Measurements from ENCODE around the gene ZNF688.
A peak's percentile ranks its signal among the peaks of the same experiment; 100 is the strongest.
"Not testable (repeated sequence)": the region's sequence is repeated elsewhere in the genome, so short reads cannot be mapped to it uniquely, and the experiment has no call there.

ZNF688 gene

GRCh38 chr16:30527635-30528178, 43.8 kb downstream of the ZNF688 start:
- H3K4me3 ChIP-seq (ENCODE audit: low read depth in 1 of 2, low read length in 2 of 2), result peak overlapping the region; percentile 65 to 82
- peaks cover 4 to 31% of the 10 kb centered on the region in 2 donors for H3K36me3 ChIP-seq (ENCODE audit: control insufficient read depth in 1 of 2, insufficient read depth in 2 of 2, low read length in 2 of 2)

DNA sequence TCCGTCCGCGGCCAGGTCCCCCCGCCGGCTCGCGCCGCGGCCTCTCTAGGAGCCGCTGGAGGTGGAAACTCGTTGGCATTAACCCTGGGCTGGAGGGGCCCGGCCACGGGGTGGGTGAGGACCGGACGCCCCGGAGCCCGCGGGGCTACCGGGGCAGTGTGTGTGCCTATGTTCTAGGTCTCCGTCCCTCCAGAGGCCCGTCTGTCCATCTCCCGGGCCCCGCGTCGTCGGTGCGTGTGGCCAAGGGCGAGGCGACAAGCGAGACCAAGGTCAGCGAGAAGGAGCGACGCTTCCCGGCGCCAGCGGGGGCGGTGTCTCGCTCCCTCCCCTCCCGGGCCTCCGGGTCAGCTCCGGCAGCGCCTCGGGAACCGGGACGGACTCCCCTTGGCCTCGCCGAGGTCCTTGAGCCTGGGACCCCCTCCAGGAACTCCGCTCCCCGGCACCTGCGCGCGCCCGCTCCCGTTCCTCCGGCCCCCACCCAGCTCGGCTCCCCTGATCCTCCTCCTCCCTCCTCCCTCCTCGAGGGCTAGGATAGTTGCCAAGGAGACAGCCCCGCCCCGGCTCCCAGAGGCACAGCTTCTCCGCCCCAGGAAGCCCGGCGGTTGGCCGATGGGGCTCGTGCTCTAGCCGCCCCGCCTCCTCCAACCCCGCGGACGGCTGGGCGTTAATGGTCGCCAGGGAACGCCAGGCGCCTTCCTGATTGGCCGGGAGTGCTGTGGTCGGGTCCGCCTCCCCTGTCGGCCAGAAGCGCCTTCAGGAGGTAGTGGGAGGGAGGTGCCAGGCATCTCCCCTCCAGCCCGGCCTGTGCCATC, 44.5 kb downstream of the ZNF688 start:
- Histone ChIP-seq H3K27me3 (ENCODE audit: low read depth, low read length) (no peaks in the 10 kb centered on the region), H3K4me3 (ENCODE audit: low read depth in 1 of 2, low read length in 2 of 2) (peak overlapping the region; percentile 65 to 82), H3K9me3 (ENCODE audit: control insufficient read depth in 1 of 2, low read length in 2 of 2) (no peaks in the 10 kb centered on the region), H3K27ac (ENCODE audit: low read length) (peak overlapping the region; percentile 94), H3K36me3 (ENCODE audit: control insufficient read depth in 1 of 2, insufficient read depth in 2 of 2, low read length in 2 of 2) (peaks cover 4 to 25% of the 10 kb centered on the region in 2 donors), H3K4me1 (ENCODE audit: control insufficient read depth in 1 of 2, insufficient read depth in 2 of 2, low read length in 2 of 2) (peaks cover 6 to 25% of the 10 kb centered on the region in 2 donors)

More at GRCh38 chr16:30527635-30528178, 43.8 kb downstream of the ZNF688 start:
- Histone ChIP-seq H3K9me3 (ENCODE audit: control insufficient read depth in 1 of 2, low read length in 2 of 2) (no peaks in the 10 kb centered on the region), H3K27me3 (ENCODE audit: low read depth, low read length) (no peaks in the 10 kb centered on the region), H3K4me1 (ENCODE audit: control insufficient read depth in 1 of 2, insufficient read depth in 2 of 2, low read length in 2 of 2) (peaks cover 6 to 25% of the 10 kb centered on the region in 2 donors), H3K27ac (ENCODE audit: low read length) (peak overlapping the region; percentile 94)

DNA sequence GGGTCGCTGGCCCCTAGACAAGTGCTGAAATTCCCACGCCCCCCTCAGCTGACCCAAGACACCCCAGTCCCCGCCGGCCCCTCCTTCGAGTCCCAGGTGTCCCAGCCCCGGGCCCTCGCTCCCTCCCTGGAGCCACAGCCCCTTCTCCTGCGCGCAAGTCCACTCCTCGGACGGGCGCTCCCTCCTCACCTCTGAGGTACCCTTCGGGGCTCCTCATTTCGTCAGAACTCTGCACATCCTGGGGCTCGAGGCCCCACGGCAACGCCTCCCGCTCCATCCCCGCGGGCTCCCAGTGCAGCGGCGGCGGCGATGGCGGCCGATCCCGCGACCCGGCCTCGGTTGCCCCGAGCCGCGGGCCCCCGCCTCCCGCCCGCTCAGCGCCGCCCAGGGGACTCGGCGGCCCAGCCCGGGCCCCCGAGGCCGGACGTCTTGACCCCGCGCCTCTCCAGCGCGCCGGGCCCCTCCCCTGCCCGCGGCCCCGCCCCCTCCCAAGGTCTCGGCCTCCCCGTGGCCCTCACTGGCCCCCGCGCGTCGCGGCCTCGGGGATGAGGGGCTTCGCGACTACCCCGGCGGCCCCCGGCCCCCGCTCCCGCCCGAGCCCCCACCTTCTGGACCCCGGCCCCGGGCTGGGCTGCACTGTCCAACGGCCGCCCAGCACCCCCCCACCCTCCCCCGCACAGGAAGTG, 45.2 kb downstream of the ZNF688 start, which contains the start of gene ZNF768:
Gene ZNF768, minus strand, starts transcription at position 430 of the 686 bp plus-strand sequence. Its CDS starts 153 bp downstream, at position 277.
- peak within 1 kb of the TSS; percentile 94 for H3K27ac ChIP-seq (ENCODE audit: low read length)
- peaks cover 3 to 18% of the 10 kb centered on the region in 2 donors for H3K36me3 ChIP-seq (ENCODE audit: control insufficient read depth in 1 of 2, insufficient read depth in 2 of 2, low read length in 2 of 2)
- no peaks in the 10 kb centered on the region for H3K9me3 ChIP-seq (ENCODE audit: control insufficient read depth in 1 of 2, low read length in 2 of 2)
- no peaks in the 10 kb centered on the region for H3K27me3 ChIP-seq (ENCODE audit: low read depth, low read length)
- peaks cover 6 to 20% of the 10 kb centered on the region in 2 donors for H3K4me1 ChIP-seq (ENCODE audit: control insufficient read depth in 1 of 2, insufficient read depth in 2 of 2, low read length in 2 of 2)
- H3K4me3 ChIP-seq (ENCODE audit: low read depth in 1 of 2, low read length in 2 of 2), result peak within 1 kb of the TSS; percentile 65 to 82

DNA sequence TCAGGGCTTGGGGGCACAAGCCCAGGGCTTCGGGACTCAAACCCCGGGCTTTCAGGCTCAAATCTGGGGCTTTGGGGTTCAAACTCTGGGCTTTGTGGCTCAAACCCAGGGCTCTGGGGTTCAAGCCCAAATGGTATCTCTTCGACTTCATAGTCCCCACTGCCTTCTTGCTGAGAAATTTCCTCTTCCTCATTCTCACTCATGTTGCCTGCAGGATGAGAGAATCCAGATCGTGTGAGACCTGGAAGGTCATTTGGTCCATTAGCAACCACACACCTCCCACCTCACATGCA, 45.7 kb downstream of the ZNF688 start:
- no peaks in the 10 kb centered on the region for H3K27me3 ChIP-seq (ENCODE audit: low read depth, low read length)
- peak overlapping the region; percentile 44 to 82 for H3K4me3 ChIP-seq (ENCODE audit: low read depth in 1 of 2, low read length in 2 of 2)
- H3K4me1 ChIP-seq (ENCODE audit: control insufficient read depth in 1 of 2, insufficient read depth in 2 of 2, low read length in 2 of 2), result peaks cover 6 to 20% of the 10 kb centered on the region in 2 donors
- H3K9me3 ChIP-seq (ENCODE audit: control insufficient read depth in 1 of 2, low read length in 2 of 2), result no peaks in the 10 kb centered on the region
- H3K36me3 ChIP-seq (ENCODE audit: control insufficient read depth in 1 of 2, insufficient read depth in 2 of 2, low read length in 2 of 2), result peaks cover 0 to 13% of the 10 kb centered on the region in 2 donors
- peak overlapping the region; percentile 45 for H3K27ac ChIP-seq (ENCODE audit: low read length)

DNA sequence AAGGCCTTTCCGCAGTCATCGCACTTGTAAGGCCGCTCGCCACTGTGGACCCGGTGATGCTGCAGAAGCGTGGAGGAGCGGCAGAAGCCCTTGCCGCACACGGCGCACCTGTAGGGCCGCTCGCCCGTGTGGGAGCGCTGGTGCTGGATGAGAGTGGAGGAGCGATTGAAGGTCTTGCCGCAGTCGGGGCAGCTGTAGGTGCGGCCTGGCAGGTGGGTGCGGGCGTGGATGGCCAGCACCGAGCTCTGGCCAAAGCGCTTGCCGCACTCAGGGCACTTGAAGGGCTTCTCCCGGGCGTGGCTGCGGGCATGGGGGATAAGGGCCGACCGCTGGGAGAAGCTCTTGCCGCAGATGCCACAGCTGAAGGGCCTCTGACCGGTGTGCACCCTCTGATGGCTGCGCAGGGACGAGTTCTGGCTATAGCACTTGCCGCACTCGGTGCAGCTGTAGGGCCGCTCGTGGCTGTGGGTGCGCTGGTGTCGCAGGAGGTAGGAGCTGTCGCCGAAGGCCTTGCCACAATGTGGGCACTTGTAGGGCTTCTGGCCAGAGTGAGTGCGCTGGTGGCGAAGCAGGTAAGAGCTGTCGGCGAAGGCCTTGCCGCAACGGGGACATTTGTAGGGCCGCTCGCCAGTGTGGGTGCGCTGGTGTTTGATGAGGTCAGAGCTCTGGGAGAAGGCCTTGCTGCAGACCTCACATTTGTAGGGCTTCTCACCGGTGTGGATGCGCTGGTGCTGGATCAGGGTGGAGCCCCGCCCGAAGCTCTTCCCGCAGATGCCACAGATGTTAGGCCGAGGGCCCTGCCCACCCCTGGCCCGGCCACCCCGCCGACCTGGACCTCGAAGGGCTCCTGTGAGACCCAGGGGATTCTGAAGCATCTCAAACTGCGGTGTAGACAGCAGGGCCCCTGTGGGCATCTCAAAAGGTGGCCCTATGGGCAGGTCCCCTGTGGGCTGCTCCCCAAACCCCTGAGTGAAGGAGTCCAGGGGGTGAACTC, 46.6 kb downstream of the ZNF688 start:
- no peak overlapping the region for H3K4me3 ChIP-seq (ENCODE audit: low read depth in 1 of 2, low read length in 2 of 2)

GRCh38 chr16:30523768-30524574, 47.5 kb downstream of the ZNF688 start:
- Histone ChIP-seq H3K9me3 (ENCODE audit: control insufficient read depth in 1 of 2, low read length in 2 of 2) (no peaks in the 10 kb centered on the region), H3K27me3 (ENCODE audit: low read depth, low read length) (no peaks in the 10 kb centered on the region), H3K4me3 (ENCODE audit: low read depth in 1 of 2, low read length in 2 of 2) (no peak overlapping the region), H3K27ac (ENCODE audit: low read length) (no peak overlapping the region), H3K4me1 (ENCODE audit: control insufficient read depth in 1 of 2, insufficient read depth in 2 of 2, low read length in 2 of 2) (peaks cover 6 to 20% of the 10 kb centered on the region in 2 donors), H3K36me3 (ENCODE audit: control insufficient read depth in 1 of 2, insufficient read depth in 2 of 2, low read length in 2 of 2) (peaks cover 0 to 9% of the 10 kb centered on the region in 2 donors)

More for the DNA sequence above, 46.6 kb downstream of the ZNF688 start:
- no peaks in the 10 kb centered on the region for H3K27me3 ChIP-seq (ENCODE audit: low read depth, low read length)
- H3K36me3 ChIP-seq (ENCODE audit: control insufficient read depth in 1 of 2, insufficient read depth in 2 of 2, low read length in 2 of 2), result peaks cover 0 to 9% of the 10 kb centered on the region in 2 donors
- peaks cover 6 to 20% of the 10 kb centered on the region in 2 donors for H3K4me1 ChIP-seq (ENCODE audit: control insufficient read depth in 1 of 2, insufficient read depth in 2 of 2, low read length in 2 of 2)
- no peak overlapping the region for H3K27ac ChIP-seq (ENCODE audit: low read length)
- H3K9me3 ChIP-seq (ENCODE audit: control insufficient read depth in 1 of 2, low read length in 2 of 2), result no peaks in the 10 kb centered on the region

DNA sequence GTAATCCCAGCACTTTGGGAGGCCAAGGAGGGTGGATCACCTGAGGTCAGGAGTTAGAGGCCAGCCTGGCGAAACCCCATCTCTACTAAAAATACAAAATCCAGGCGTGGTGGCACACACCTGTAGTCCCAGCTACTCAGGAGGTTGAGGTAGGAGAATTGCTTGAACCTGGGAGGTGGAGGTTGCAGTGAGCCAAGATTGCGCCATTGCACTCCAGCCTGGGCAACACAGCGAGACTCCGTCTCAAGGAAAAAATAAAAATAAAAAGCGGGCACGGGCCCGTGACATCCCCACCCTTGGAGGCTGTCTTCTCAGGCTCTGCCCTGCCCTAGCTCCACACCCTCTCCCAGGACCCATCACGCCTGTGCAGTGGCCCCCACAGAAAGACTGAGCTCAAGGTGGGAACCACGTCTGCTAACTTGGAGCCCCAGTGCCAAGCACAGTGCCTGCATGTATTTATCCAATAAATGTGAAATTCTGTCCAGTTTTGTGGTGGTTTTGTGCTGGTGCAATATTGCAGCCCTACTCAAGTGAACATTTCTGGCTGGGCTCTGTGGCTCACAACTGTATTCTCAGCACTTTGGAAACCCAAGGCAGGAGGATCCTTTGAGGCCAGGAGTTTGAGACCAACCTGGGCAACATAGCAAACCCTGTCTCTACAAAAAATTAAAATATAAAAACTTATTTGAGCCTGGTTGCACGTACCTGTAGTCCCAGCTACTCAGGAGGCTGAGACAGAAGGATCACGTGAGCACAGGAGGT, 48.6 kb downstream of the ZNF688 start:
- peaks cover 4 to 19% of the 10 kb centered on the region in 2 donors for H3K4me1 ChIP-seq (ENCODE audit: control insufficient read depth in 1 of 2, insufficient read depth in 2 of 2, low read length in 2 of 2)
- H3K27me3 ChIP-seq (ENCODE audit: low read depth, low read length); H3K9me3 ChIP-seq (ENCODE audit: control insufficient read depth in 1 of 2, low read length in 2 of 2); H3K27ac ChIP-seq (ENCODE audit: low read length); H3K4me3 ChIP-seq (ENCODE audit: low read depth in 1 of 2, low read length in 2 of 2); H3K36me3 ChIP-seq (ENCODE audit: control insufficient read depth in 1 of 2, insufficient read depth in 2 of 2, low read length in 2 of 2): not testable (repeated sequence)

- no peak overlapping the region for H3K4me3 ChIP-seq (ENCODE audit: low read depth in 1 of 2, low read length in 2 of 2)
- H3K36me3 ChIP-seq (ENCODE audit: control insufficient read depth in 1 of 2, insufficient read depth in 2 of 2, low read length in 2 of 2), result peaks cover 0 to 9% of the 10 kb centered on the region in 2 donors
- peaks cover 0 to 15% of the 10 kb centered on the region in 2 donors for H3K4me1 ChIP-seq (ENCODE audit: control insufficient read depth in 1 of 2, insufficient read depth in 2 of 2, low read length in 2 of 2)
- no peaks in the 10 kb centered on the region for H3K9me3 ChIP-seq (ENCODE audit: control insufficient read depth in 1 of 2, low read length in 2 of 2)
- no peaks in the 10 kb centered on the region for H3K27me3 ChIP-seq (ENCODE audit: low read depth, low read length)
- no peak overlapping the region for H3K27ac ChIP-seq (ENCODE audit: low read length)
Measured at GRCh38 chr16:30521873-30522641, 49.5 kb downstream of the ZNF688 start.

- Histone ChIP-seq H3K4me3 (ENCODE audit: low read depth in 1 of 2, low read length in 2 of 2) (no peak overlapping the region), H3K27ac (ENCODE audit: low read length) (no peak overlapping the region), H3K36me3 (ENCODE audit: control insufficient read depth in 1 of 2, insufficient read depth in 2 of 2, low read length in 2 of 2) (peaks cover 0 to 9% of the 10 kb centered on the region in 2 donors), H3K4me1 (ENCODE audit: control insufficient read depth in 1 of 2, insufficient read depth in 2 of 2, low read length in 2 of 2) (peaks cover 0 to 15% of the 10 kb centered on the region in 2 donors), H3K9me3 (ENCODE audit: control insufficient read depth in 1 of 2, low read length in 2 of 2) (no peaks in the 10 kb centered on the region), H3K27me3 (ENCODE audit: low read depth, low read length) (no peaks in the 10 kb centered on the region)
Measured at GRCh38 chr16:30521476-30521872, 50.0 kb downstream of the ZNF688 start.
